Activated CD8-positive, alpha-beta memory T cell treated with anti-CD3 and anti-CD28 coated beads, Interleukin-2, amount 50 U/mL, for 24 hours (primary cell): ENCODE results near the gene PEX16.

Source experiments
- DNase-seq: peaks from one replicate; pipeline ENCODE4 v3.0.0-alpha.2; 2020; ENCODE audit errors: extremely low read depth

Gene PEX16

DNA sequence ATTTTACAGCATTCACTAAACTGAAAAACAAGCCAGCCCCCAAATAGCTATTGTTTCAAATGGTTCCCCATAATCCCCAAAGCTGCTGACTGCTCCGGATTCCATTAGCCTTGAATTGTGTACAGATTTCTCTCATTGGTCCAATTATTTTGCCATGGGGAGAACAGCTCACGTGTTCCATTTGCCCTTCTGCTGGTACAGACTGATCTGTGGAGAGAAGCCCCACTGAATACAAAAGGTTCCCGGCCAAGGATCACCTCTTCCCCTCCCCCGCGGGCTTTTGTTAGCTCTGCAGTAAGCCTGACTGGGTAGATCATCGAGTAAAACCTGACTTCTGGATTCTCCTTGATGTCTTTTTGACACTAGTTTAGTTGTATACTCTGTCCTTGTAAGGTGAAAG is 41.3 kb downstream of the PEX16 start:
- DNase-seq, result no peak

DNA sequence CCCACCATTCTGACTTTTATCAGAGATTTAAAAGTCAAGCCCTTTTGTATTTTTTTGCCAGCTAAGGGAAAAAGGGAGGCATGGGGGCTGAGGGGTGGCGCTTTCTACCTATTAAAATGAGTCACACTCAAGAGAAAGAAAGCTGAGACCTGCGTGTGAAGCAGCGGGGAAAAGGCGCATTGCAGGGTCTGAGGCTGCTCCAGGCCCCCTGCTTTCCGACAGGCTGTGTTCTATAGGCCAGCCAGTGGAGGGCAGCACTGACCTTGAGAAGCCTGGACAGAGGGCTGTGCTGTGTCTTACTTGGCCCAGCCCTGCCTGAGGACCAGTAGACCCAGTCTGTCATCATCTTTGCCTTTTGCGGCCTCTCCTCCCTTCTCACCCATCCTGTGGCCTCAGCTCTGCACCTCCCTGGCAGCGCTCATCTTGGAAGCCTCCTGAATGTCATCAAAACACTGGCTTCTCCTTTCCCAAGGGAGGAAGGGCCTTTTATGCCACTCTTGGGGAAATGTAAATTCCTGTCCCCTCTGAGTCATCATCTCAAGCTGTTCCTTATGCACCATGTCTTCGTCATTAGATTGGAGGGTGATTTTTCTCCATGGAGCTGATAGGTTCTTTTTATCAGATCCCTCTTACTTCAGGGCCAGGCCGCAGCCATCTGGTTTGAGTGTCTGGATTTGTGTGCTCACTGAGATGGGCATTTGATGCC is 44.9 kb downstream of the PEX16 start:
- no peak for DNase-seq

DNA sequence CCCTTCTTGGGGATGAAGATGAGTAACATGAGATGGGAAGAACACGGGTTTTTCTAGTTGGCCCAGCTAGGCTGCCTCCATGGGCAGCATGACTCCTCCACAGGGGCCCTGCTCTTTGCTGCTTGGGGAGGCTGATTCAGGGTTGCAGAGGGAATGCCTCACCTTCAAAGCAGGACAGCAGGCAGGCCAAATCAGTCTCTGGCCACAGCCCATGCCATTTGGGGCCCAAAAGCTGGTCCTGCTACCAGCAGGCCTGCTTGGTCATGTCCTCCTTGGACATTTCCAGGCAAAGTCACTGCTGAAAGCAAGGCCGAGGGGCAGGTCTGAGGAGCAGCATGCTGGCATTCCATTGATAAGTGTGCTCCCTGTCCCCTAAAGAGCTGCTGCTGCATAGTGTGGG is 46.0 kb downstream of the PEX16 start:
- no peak for DNase-seq

DNA sequence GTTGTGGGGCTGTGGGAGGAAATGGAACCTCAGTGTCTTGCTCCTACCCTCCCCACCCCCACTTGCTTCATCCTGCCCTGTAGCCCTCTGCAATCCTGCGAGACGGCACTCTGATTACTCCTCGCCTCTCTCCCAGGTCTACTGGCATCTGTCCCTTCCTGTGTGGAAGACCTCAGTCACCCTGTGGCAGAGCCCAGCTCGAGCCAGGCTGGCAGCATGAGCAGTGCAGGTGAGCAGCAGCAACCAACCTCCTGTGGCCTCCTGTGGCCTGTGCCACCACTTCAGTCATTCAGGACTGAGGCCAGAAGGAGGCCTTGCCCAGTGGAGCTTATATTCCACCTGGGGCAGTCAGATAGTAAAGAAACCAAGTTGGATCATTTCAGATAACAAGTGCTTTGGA is 47.0 kb downstream of the PEX16 start:
- no peak for DNase-seq

DNA sequence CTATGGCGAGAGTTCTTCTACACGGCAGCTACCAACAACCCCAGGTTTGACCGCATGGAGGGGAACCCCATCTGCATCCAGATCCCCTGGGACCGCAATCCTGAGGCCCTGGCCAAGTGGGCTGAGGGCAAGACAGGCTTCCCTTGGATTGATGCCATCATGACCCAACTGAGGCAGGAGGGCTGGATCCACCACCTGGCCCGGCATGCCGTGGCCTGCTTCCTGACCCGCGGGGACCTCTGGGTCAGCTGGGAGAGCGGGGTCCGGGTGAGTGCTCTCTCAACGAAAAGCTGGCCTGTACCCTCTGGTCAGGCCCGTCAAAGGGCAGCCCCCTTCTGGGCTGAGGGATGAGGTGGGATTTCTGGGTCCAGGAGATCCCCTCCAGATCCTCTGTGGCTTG is 48.1 kb downstream of the PEX16 start:
- DNase-seq, result no peak

DNA sequence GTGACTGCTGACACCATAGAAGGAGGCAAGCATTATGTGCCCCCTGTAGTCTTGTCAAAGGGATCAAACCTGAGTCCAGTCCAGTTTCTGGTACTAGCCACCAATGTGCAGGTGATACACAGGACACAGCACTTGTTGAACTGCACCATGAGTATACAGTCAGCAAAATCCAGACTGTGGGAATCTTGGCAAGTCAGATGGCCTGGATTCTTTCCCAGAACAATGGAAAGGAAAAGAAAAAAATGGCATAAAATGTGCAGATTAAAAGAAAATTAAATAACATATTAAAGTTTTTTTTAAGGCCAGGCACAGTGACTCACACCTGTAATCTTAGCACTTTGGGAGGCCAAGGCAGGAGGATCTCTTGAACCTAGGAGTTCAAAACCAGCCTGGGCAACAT is 53.6 kb downstream of the PEX16 start:
- no peak for DNase-seq

DNA sequence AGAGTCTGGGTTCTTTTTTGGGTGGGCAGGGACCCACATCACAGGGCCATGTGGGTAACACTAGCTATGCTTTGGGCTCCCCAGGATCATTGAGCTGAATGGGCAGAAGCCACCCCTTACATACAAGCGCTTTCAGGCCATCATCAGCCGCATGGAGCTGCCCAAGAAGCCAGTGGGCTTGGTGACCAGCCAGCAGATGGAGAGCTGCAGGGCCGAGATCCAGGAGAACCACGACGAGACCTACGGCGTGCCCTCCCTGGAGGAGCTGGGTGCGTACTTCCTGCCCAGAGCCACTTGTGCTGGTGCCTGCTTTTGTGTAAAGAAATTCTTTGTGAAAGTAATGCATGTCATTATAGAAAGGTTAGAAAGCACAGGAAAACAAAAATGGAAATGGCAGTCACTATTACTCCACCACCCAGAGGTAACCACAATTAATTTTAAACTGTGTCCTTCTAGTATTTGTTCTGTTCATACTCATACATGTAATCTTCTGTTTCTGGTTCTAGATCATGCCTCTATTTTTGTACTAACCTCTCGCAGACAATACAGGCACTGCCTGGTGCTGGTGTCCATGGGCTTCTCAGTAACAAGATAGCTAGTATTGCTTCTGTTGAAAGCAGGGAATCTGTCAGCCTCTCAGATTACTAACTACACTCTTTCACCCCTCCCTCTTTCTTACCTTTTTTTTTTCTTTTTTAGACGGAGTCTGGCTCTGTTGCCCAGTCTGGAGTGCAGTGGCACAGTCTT is 56.7 kb downstream of the PEX16 start:
- DNase-seq, result no peak

DNA sequence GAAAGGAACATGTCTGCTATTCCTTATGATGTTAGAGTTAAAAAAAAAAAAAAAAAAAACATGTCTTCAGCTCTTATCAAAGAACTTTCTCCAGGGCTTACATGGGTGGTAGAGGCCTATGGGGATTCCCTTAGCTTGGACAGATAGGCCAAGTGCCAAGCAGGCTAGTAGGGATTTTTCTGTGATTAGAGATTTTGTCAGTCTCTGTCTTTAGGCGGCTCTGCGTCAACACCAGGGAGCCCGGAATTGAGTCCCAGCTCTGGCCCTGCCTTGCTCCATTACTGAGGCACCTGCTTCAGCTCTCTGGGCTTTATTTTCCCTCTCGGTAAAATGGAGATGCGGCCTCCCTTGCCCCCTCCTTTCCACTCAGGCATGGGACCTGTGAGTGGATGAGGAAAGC is 57.3 kb downstream of the PEX16 start:
- DNase-seq, result no peak
